ENCODE data around the gene YBX1. TPM values are rescaled to one million over a fixed set of nuclear protein-coding genes. Genes with fewer than 3 reads are reported as not detected.
A peak's percentile ranks its signal among the peaks of the same experiment; 100 is the strongest.

YBX1 gene
- total and polyA plus RNA-seq, 4 donors, result 107 to 530 (median 204) TPM

- no peak for DNase-seq (ENCODE audit: low spot score)
- no peak for TF ChIP-seq HNF4A (conservative IDR thresholded peaks at IDR 0.05)
- TF ChIP-seq GABPA (IDR thresholded peaks at IDR 0.05 in 1 of 2, conservative IDR thresholded peaks at IDR 0.05 in 1 of 2), result no peak
- TF ChIP-seq FOXA2 (IDR thresholded peaks at IDR 0.05), result no peak
- TF ChIP-seq RAD21 (IDR thresholded peaks at IDR 0.05), result no peak
- no peak overlapping the region for H3K4me3 ChIP-seq (ENCODE audit: low read depth in 1 of 3, low read length in 3 of 3)
- no peak overlapping the region for H3K27ac ChIP-seq (ENCODE audit: low read depth in 1 of 2, low read length in 2 of 2)
- no peak overlapping the region for H3K9ac ChIP-seq (ENCODE audit: low read depth in 1 of 2, low read length in 2 of 2)
- no peaks in the 10 kb centered on the region for H3K9me3 ChIP-seq (ENCODE audit: control insufficient read depth in 4 of 4, low read length in 3 of 4)
- no peaks in the 10 kb centered on the region for H3K4me1 ChIP-seq (ENCODE audit: control insufficient read depth in 4 of 4, insufficient read depth in 4 of 4, low read length in 3 of 4)
- no peaks in the 10 kb centered on the region for H3K36me3 ChIP-seq (ENCODE audit: control insufficient read depth in 4 of 4, insufficient read depth in 3 of 4, low read depth in 1 of 4, low read length in 3 of 4)
- H3K27me3 ChIP-seq (ENCODE audit: control insufficient read depth in 4 of 4, insufficient read depth in 4 of 4, low read length in 3 of 4), result no peaks in the 10 kb centered on the region
These were observed 43.1 kb upstream of the YBX1 start for GRCh38 chr1:42639116-42639515.

GRCh38 chr1:42646056-42646455, 36.2 kb upstream of the YBX1 start:
- TF ChIP-seq SP1 (IDR thresholded peaks at IDR 0.05) (no peak), ZBTB33 (IDR thresholded peaks at IDR 0.05) (no peak), RAD21 (IDR thresholded peaks at IDR 0.05) (no peak)
- H3K27ac ChIP-seq (ENCODE audit: low read depth in 1 of 2, low read length in 2 of 2), result no peak overlapping the region
- DNase-seq (ENCODE audit: low spot score), result no peak
- WGBS, result 91% methylated on average over 2 of the region's 2 CpGs
- H3K27me3 ChIP-seq (ENCODE audit: control insufficient read depth in 4 of 4, insufficient read depth in 4 of 4, low read length in 3 of 4), result no peaks in the 10 kb centered on the region
- no peak overlapping the region for H3K4me3 ChIP-seq (ENCODE audit: low read depth in 1 of 3, low read length in 3 of 3)
- H3K9ac ChIP-seq (ENCODE audit: low read depth in 1 of 2, low read length in 2 of 2), result no peak overlapping the region
- no peaks in the 10 kb centered on the region for H3K4me1 ChIP-seq (ENCODE audit: control insufficient read depth in 4 of 4, insufficient read depth in 4 of 4, low read length in 3 of 4)
- H3K9me3 ChIP-seq (ENCODE audit: control insufficient read depth in 4 of 4, low read length in 3 of 4), result no peaks in the 10 kb centered on the region
- no peaks in the 10 kb centered on the region for H3K36me3 ChIP-seq (ENCODE audit: control insufficient read depth in 4 of 4, insufficient read depth in 3 of 4, low read depth in 1 of 4, low read length in 3 of 4)

GRCh38 chr1:42657201-42657600, 25.0 kb upstream of the YBX1 start:
- H3K9ac ChIP-seq (ENCODE audit: low read depth in 1 of 2, low read length in 2 of 2), result peak overlapping the region in 1 of 2 donors; percentile 45
- H3K4me3 ChIP-seq (ENCODE audit: low read depth in 1 of 3, low read length in 3 of 3), result peak overlapping the region in 1 of 3 donors; percentile 68
- no peak for TF ChIP-seq SP1 (IDR thresholded peaks at IDR 0.05)
- H3K4me1 ChIP-seq (ENCODE audit: control insufficient read depth in 4 of 4, insufficient read depth in 4 of 4, low read length in 3 of 4), result peaks cover 0 to 20% (median 11%) of the 10 kb centered on the region in 4 donors
- no peak overlapping the region for H3K27ac ChIP-seq (ENCODE audit: low read depth in 1 of 2, low read length in 2 of 2)
- DNase-seq (ENCODE audit: low spot score), result no peak
- WGBS, result 89% methylated on average over 5 of the region's 5 CpGs
- no peaks in the 10 kb centered on the region for H3K27me3 ChIP-seq (ENCODE audit: control insufficient read depth in 4 of 4, insufficient read depth in 4 of 4, low read length in 3 of 4)
- peaks cover 0 to 5% (median under 1%) of the 10 kb centered on the region in 4 donors for H3K36me3 ChIP-seq (ENCODE audit: control insufficient read depth in 4 of 4, insufficient read depth in 3 of 4, low read depth in 1 of 4, low read length in 3 of 4)
- H3K9me3 ChIP-seq (ENCODE audit: control insufficient read depth in 4 of 4, low read length in 3 of 4), result no peaks in the 10 kb centered on the region

- H3K9ac ChIP-seq (ENCODE audit: low read depth in 1 of 2, low read length in 2 of 2), result peak within 1 kb of the TSS; percentile 66 to 74
- peaks cover 0 to 5% (median under 1%) of the 10 kb centered on the region in 4 donors for H3K36me3 ChIP-seq (ENCODE audit: control insufficient read depth in 4 of 4, insufficient read depth in 3 of 4, low read depth in 1 of 4, low read length in 3 of 4)
- H3K27me3 ChIP-seq (ENCODE audit: control insufficient read depth in 4 of 4, insufficient read depth in 4 of 4, low read length in 3 of 4), result no peaks in the 10 kb centered on the region
- H3K4me1 ChIP-seq (ENCODE audit: control insufficient read depth in 4 of 4, insufficient read depth in 4 of 4, low read length in 3 of 4), result peaks cover 0 to 20% (median 11%) of the 10 kb centered on the region in 4 donors
- peak; percentile 91 for DNase-seq (ENCODE audit: low spot score)
- peak within 1 kb of the TSS; percentile 68 to 88 (median 83) for H3K4me3 ChIP-seq (ENCODE audit: low read depth in 1 of 3, low read length in 3 of 3)
- H3K9me3 ChIP-seq (ENCODE audit: control insufficient read depth in 4 of 4, low read length in 3 of 4), result no peaks in the 10 kb centered on the region
- peak within 1 kb of the TSS; percentile 83 to 84 for H3K27ac ChIP-seq (ENCODE audit: low read depth in 1 of 2, low read length in 2 of 2)
- under 1% methylated on average over 53 of the region's 53 CpGs for WGBS
- TF ChIP-seq RXRA (IDR thresholded peaks at IDR 0.05) (peak; percentile 55 to 64), FOXA2 (IDR thresholded peaks at IDR 0.05) (no peak), ATF3 (IDR thresholded peaks at IDR 0.05) (no peak), CTCF (IDR thresholded peaks at IDR 0.05; ENCODE audit: low read depth, low read length, missing input control) (no peak), HNF4A (conservative IDR thresholded peaks at IDR 0.05) (peak; percentile 58 to 72), ZBTB33 (IDR thresholded peaks at IDR 0.05) (peak; percentile 70), JUND (IDR thresholded peaks at IDR 0.05) (peak in 1 of 2 donors; percentile 55), GABPA (IDR thresholded peaks at IDR 0.05 in 1 of 2, conservative IDR thresholded peaks at IDR 0.05 in 1 of 2) (peak; percentile 88 to 98)
These were observed 24.0 kb upstream of the YBX1 start, which contains the start of gene PPIH for GRCh38 chr1:42657981-42658876. Gene PPIH (plus strand): TSS chr1:42658423. CDS start chr1:42658447, 24 bp downstream.

Data from liver (tissue), 9 donors.